ENCODE results near the gene CTSK. TPM values are rescaled to one million over a fixed set of nuclear protein-coding genes. Genes with fewer than 3 reads are reported as not detected.
"Not testable (repeated sequence)": the region's sequence is repeated elsewhere in the genome, so short reads cannot be mapped to it uniquely, and the experiment has no call there.

CTSK gene
- polyA plus RNA-seq, 2 donors, result 5.7 to 11.1 TPM

GRCh38 chr1:150809651-150810050 lies 1.6 kb upstream of the CTSK start:
- H3K27me3 ChIP-seq (ENCODE audit: control insufficient read depth in 1 of 2, insufficient read depth in 2 of 2, low read length in 2 of 2), result no peaks in the 10 kb centered on the region
- H3K27ac ChIP-seq (ENCODE audit: low read depth in 2 of 2, low read length in 1 of 2), result no peak overlapping the region
- H3K4me1 ChIP-seq (ENCODE audit: control insufficient read depth in 2 of 2, insufficient read depth in 2 of 2, low read length in 1 of 2), result no peaks in the 10 kb centered on the region
- H3K4me3 ChIP-seq (ENCODE audit: low read depth in 1 of 2, low read length in 2 of 2), result no peak overlapping the region
- H3K36me3 ChIP-seq (ENCODE audit: control insufficient read depth in 2 of 2, insufficient read depth in 2 of 2, low read length in 1 of 2), result peaks cover 9 to 12% of the 10 kb centered on the region in 2 donors
- no peaks in the 10 kb centered on the region for H3K9me3 ChIP-seq (ENCODE audit: control insufficient read depth in 2 of 2, insufficient read depth in 1 of 2, low read depth in 1 of 2, low read length in 1 of 2)
- WGBS, 2 donors, result 57 to 61% methylated on average over 3 of the region's 3 CpGs

GRCh38 chr1:150808846-150809245 lies 786 bp upstream of the CTSK start:
- H3K27ac ChIP-seq (ENCODE audit: low read depth in 2 of 2, low read length in 1 of 2), result no peak overlapping the region
- no peaks in the 10 kb centered on the region for H3K27me3 ChIP-seq (ENCODE audit: control insufficient read depth in 1 of 2, insufficient read depth in 2 of 2, low read length in 2 of 2)
- no peak overlapping the region for H3K4me3 ChIP-seq (ENCODE audit: low read depth in 1 of 2, low read length in 2 of 2)
- H3K36me3 ChIP-seq (ENCODE audit: control insufficient read depth in 2 of 2, insufficient read depth in 2 of 2, low read length in 1 of 2), result peaks cover 7 to 9% of the 10 kb centered on the region in 2 donors
- no peaks in the 10 kb centered on the region for H3K4me1 ChIP-seq (ENCODE audit: control insufficient read depth in 2 of 2, insufficient read depth in 2 of 2, low read length in 1 of 2)
- H3K9me3 ChIP-seq (ENCODE audit: control insufficient read depth in 2 of 2, insufficient read depth in 1 of 2, low read depth in 1 of 2, low read length in 1 of 2), result no peaks in the 10 kb centered on the region
- 64 to 69% methylated on average over 2 of the region's 2 CpGs for WGBS, 2 donors

- Histone ChIP-seq H3K27me3 (ENCODE audit: control insufficient read depth in 1 of 2, insufficient read depth in 2 of 2, low read length in 2 of 2) (no peaks in the 10 kb centered on the region), H3K4me1 (ENCODE audit: control insufficient read depth in 2 of 2, insufficient read depth in 2 of 2, low read length in 1 of 2) (no peaks in the 10 kb centered on the region), H3K27ac (ENCODE audit: low read depth in 2 of 2, low read length in 1 of 2) (no peak overlapping the region), H3K4me3 (ENCODE audit: low read depth in 1 of 2, low read length in 2 of 2) (peak overlapping the region in 1 of 2 donors; percentile 21), H3K9me3 (ENCODE audit: control insufficient read depth in 2 of 2, insufficient read depth in 1 of 2, low read depth in 1 of 2, low read length in 1 of 2) (no peaks in the 10 kb centered on the region), H3K36me3 (ENCODE audit: control insufficient read depth in 2 of 2, insufficient read depth in 2 of 2, low read length in 1 of 2) (peaks cover 0 to 2% of the 10 kb centered on the region in 2 donors)
- 41 to 57% methylated on average over 7 of the region's 7 CpGs for WGBS, 2 donors
Observed at GRCh38 chr1:150807249-150808023, 624 bp downstream of the CTSK start.

GRCh38 chr1:150805899-150806298 lies 2.2 kb downstream of the CTSK start:
- H3K4me1 ChIP-seq (ENCODE audit: control insufficient read depth in 2 of 2, insufficient read depth in 2 of 2, low read length in 1 of 2), result no peaks in the 10 kb centered on the region
- H3K27ac ChIP-seq (ENCODE audit: low read depth in 2 of 2, low read length in 1 of 2), result no peak overlapping the region
- 84 to 86% methylated on average over 4 of the region's 4 CpGs for WGBS, 2 donors
- no peaks in the 10 kb centered on the region for H3K9me3 ChIP-seq (ENCODE audit: control insufficient read depth in 2 of 2, insufficient read depth in 1 of 2, low read depth in 1 of 2, low read length in 1 of 2)
- no peaks in the 10 kb centered on the region for H3K36me3 ChIP-seq (ENCODE audit: control insufficient read depth in 2 of 2, insufficient read depth in 2 of 2, low read length in 1 of 2)
- H3K27me3 ChIP-seq (ENCODE audit: control insufficient read depth in 1 of 2, insufficient read depth in 2 of 2, low read length in 2 of 2), result no peaks in the 10 kb centered on the region
- no peak overlapping the region for H3K4me3 ChIP-seq (ENCODE audit: low read depth in 1 of 2, low read length in 2 of 2)

- no peaks in the 10 kb centered on the region for H3K4me1 ChIP-seq (ENCODE audit: control insufficient read depth in 2 of 2, insufficient read depth in 2 of 2, low read length in 1 of 2)
- no peaks in the 10 kb centered on the region for H3K36me3 ChIP-seq (ENCODE audit: control insufficient read depth in 2 of 2, insufficient read depth in 2 of 2, low read length in 1 of 2)
- H3K27ac ChIP-seq (ENCODE audit: low read depth in 2 of 2, low read length in 1 of 2), result no peak overlapping the region
- H3K9me3 ChIP-seq (ENCODE audit: control insufficient read depth in 2 of 2, insufficient read depth in 1 of 2, low read depth in 1 of 2, low read length in 1 of 2), result no peaks in the 10 kb centered on the region
- H3K4me3 ChIP-seq (ENCODE audit: low read depth in 1 of 2, low read length in 2 of 2), result no peak overlapping the region
- H3K27me3 ChIP-seq (ENCODE audit: control insufficient read depth in 1 of 2, insufficient read depth in 2 of 2, low read length in 2 of 2), result no peaks in the 10 kb centered on the region
- WGBS, 2 donors, result 85 to 87% methylated on average over 3 of the region's 3 CpGs
Observed at GRCh38 chr1:150804671-150805070, 3.4 kb downstream of the CTSK start.

GRCh38 chr1:150799089-150799488 lies 9.0 kb downstream of the CTSK start:
- no peaks in the 10 kb centered on the region for H3K27me3 ChIP-seq (ENCODE audit: control insufficient read depth in 1 of 2, insufficient read depth in 2 of 2, low read length in 2 of 2)
- H3K36me3 ChIP-seq (ENCODE audit: control insufficient read depth in 2 of 2, insufficient read depth in 2 of 2, low read length in 1 of 2), result peaks cover 5 to 11% of the 10 kb centered on the region in 2 donors
- WGBS, 2 donors, result 91 to 93% methylated on average over 5 of the region's 5 CpGs
- H3K4me3 ChIP-seq (ENCODE audit: low read depth in 1 of 2, low read length in 2 of 2), result no peak overlapping the region
- no peaks in the 10 kb centered on the region for H3K4me1 ChIP-seq (ENCODE audit: control insufficient read depth in 2 of 2, insufficient read depth in 2 of 2, low read length in 1 of 2)
- H3K9me3 ChIP-seq (ENCODE audit: control insufficient read depth in 2 of 2, insufficient read depth in 1 of 2, low read depth in 1 of 2, low read length in 1 of 2), result no peaks in the 10 kb centered on the region
- no peak overlapping the region for H3K27ac ChIP-seq (ENCODE audit: low read depth in 2 of 2, low read length in 1 of 2)

GRCh38 chr1:150798525-150798924 lies 9.5 kb downstream of the CTSK start:
- no peaks in the 10 kb centered on the region for H3K27me3 ChIP-seq (ENCODE audit: control insufficient read depth in 1 of 2, insufficient read depth in 2 of 2, low read length in 2 of 2)
- H3K4me1 ChIP-seq (ENCODE audit: control insufficient read depth in 2 of 2, insufficient read depth in 2 of 2, low read length in 1 of 2), result no peaks in the 10 kb centered on the region
- no peak overlapping the region for H3K27ac ChIP-seq (ENCODE audit: low read depth in 2 of 2, low read length in 1 of 2)
- no peaks in the 10 kb centered on the region for H3K9me3 ChIP-seq (ENCODE audit: control insufficient read depth in 2 of 2, insufficient read depth in 1 of 2, low read depth in 1 of 2, low read length in 1 of 2)
- WGBS, 2 donors, result 77 to 83% methylated on average over 4 of the region's 4 CpGs
- H3K4me3 ChIP-seq (ENCODE audit: low read depth in 1 of 2, low read length in 2 of 2), result no peak overlapping the region
- peaks cover 5 to 11% of the 10 kb centered on the region in 2 donors for H3K36me3 ChIP-seq (ENCODE audit: control insufficient read depth in 2 of 2, insufficient read depth in 2 of 2, low read length in 1 of 2)

- H3K36me3 ChIP-seq (ENCODE audit: control insufficient read depth in 2 of 2, insufficient read depth in 2 of 2, low read length in 1 of 2), result peaks cover 5 to 11% of the 10 kb centered on the region in 2 donors
- no peak overlapping the region for H3K27ac ChIP-seq (ENCODE audit: low read depth in 2 of 2, low read length in 1 of 2)
- 83 to 86% methylated on average over 3 of the region's 3 CpGs for WGBS, 2 donors
- no peaks in the 10 kb centered on the region for H3K27me3 ChIP-seq (ENCODE audit: control insufficient read depth in 1 of 2, insufficient read depth in 2 of 2, low read length in 2 of 2)
- no peaks in the 10 kb centered on the region for H3K4me1 ChIP-seq (ENCODE audit: control insufficient read depth in 2 of 2, insufficient read depth in 2 of 2, low read length in 1 of 2)
- no peaks in the 10 kb centered on the region for H3K9me3 ChIP-seq (ENCODE audit: control insufficient read depth in 2 of 2, insufficient read depth in 1 of 2, low read depth in 1 of 2, low read length in 1 of 2)
- H3K4me3 ChIP-seq (ENCODE audit: low read depth in 1 of 2, low read length in 2 of 2), result no peak overlapping the region
Observed at GRCh38 chr1:150796374-150796773, 11.7 kb downstream of the CTSK start.

- H3K27me3 ChIP-seq (ENCODE audit: control insufficient read depth in 1 of 2, insufficient read depth in 2 of 2, low read length in 2 of 2); H3K4me3 ChIP-seq (ENCODE audit: low read depth in 1 of 2, low read length in 2 of 2); H3K36me3 ChIP-seq (ENCODE audit: control insufficient read depth in 2 of 2, insufficient read depth in 2 of 2, low read length in 1 of 2); H3K9me3 ChIP-seq (ENCODE audit: control insufficient read depth in 2 of 2, insufficient read depth in 1 of 2, low read depth in 1 of 2, low read length in 1 of 2); H3K27ac ChIP-seq (ENCODE audit: low read depth in 2 of 2, low read length in 1 of 2); H3K4me1 ChIP-seq (ENCODE audit: control insufficient read depth in 2 of 2, insufficient read depth in 2 of 2, low read length in 1 of 2): not testable (repeated sequence)
- 92 to 97% methylated on average over 3 of the region's 3 CpGs for WGBS, 2 donors
Observed at GRCh38 chr1:150793778-150794177, 14.3 kb downstream of the CTSK start.

- H3K4me1 ChIP-seq (ENCODE audit: control insufficient read depth in 2 of 2, insufficient read depth in 2 of 2, low read length in 1 of 2), result no peaks in the 10 kb centered on the region
- WGBS, 2 donors, result 63 to 85% methylated on average over 1 of the region's 1 CpG
- no peaks in the 10 kb centered on the region for H3K27me3 ChIP-seq (ENCODE audit: control insufficient read depth in 1 of 2, insufficient read depth in 2 of 2, low read length in 2 of 2)
- H3K4me3 ChIP-seq (ENCODE audit: low read depth in 1 of 2, low read length in 2 of 2), result no peak overlapping the region
- H3K27ac ChIP-seq (ENCODE audit: low read depth in 2 of 2, low read length in 1 of 2), result no peak overlapping the region
- H3K36me3 ChIP-seq (ENCODE audit: control insufficient read depth in 2 of 2, insufficient read depth in 2 of 2, low read length in 1 of 2), result peaks cover 0 to 4% of the 10 kb centered on the region in 2 donors
- no peaks in the 10 kb centered on the region for H3K9me3 ChIP-seq (ENCODE audit: control insufficient read depth in 2 of 2, insufficient read depth in 1 of 2, low read depth in 1 of 2, low read length in 1 of 2)
Observed at GRCh38 chr1:150793221-150793620, 14.8 kb downstream of the CTSK start.
